Pulmonary artery endothelial cell (primary cell): ENCODE data around the gene CKM. TPM values are rescaled to one million over a fixed set of nuclear protein-coding genes. Genes with fewer than 3 reads are reported as not detected.

ENCODE experiments used
- total RNA-seq: library from RNA; depleted of rRNA; stranded (reverse); fragments of >200 nt; gene quantifications from 2 replicates; pipeline ENCODE4 v1.2.3, GENCODE V29; 2014

CKM gene
- total RNA-seq, 1 donor from 2014 or later, result not detected

Other genes with a start within 250 kb of the CKM start
- gene ZNF296, start 246.4 kb downstream of the CKM start, total RNA-seq, result 0.14 and 0.26 TPM in 2 replicates
- gene GEMIN7, start 243.6 kb downstream of the CKM start, total RNA-seq, result 18.8 and 26.3 TPM in 2 replicates
- gene PPP1R37, start 229.7 kb downstream of the CKM start, total RNA-seq, result 23.2 and 25.4 TPM in 2 replicates
- gene NKPD1, start 161.9 kb downstream of the CKM start, total RNA-seq, result 0.11 and 0.13 TPM in 2 replicates
- 8.0 and 17.2 TPM in 2 replicates for gene TRAPPC6A, start 144.6 kb downstream of the CKM start, total RNA-seq
- gene BLOC1S3, start 144.1 kb downstream of the CKM start, total RNA-seq, result 3.5 and 4.2 TPM in 2 replicates
- 0.63 and 1.6 TPM in 2 replicates for gene EXOC3L2, start 77.5 kb downstream of the CKM start, total RNA-seq
- 9.5 and 10.7 TPM in 2 replicates for gene MARK4, start 71.6 kb downstream of the CKM start, total RNA-seq
- 0.07 TPM in 2 replicates for gene KLC3, start 17.9 kb upstream of the CKM start, total RNA-seq
- gene ERCC2, start 47.7 kb upstream of the CKM start, total RNA-seq, result 32.6 and 39.4 TPM in 2 replicates
- gene PPP1R13L, start 82.2 kb upstream of the CKM start, total RNA-seq, result 8.2 and 8.6 TPM in 2 replicates
- gene POLR1G, start 83.8 kb upstream of the CKM start, total RNA-seq, result 27.3 and 30.1 TPM in 2 replicates
- gene ERCC1, start 101.0 kb upstream of the CKM start, total RNA-seq, result 86.3 and 157 TPM in 2 replicates
- gene FOSB, start 145.1 kb upstream of the CKM start, total RNA-seq, result 0.33 and 1.9 TPM in 2 replicates
- 4.1 and 8.7 TPM in 2 replicates for gene RTN2, start 174.2 kb upstream of the CKM start, total RNA-seq
- gene PPM1N, start 175.6 kb upstream of the CKM start, total RNA-seq, result 0.92 and 3.0 TPM in 2 replicates
- gene VASP, start 184.6 kb upstream of the CKM start, total RNA-seq, result 140 and 189 TPM in 2 replicates